ENCODE results near the gene HACL1. TPM values are rescaled to one million over a fixed set of nuclear protein-coding genes. Genes with fewer than 3 reads are reported as not detected.

HACL1 gene
- polyA plus RNA-seq, 1 of the 3 experiments (the other 2 are of a cell fraction): 15.1 TPM

DNA sequence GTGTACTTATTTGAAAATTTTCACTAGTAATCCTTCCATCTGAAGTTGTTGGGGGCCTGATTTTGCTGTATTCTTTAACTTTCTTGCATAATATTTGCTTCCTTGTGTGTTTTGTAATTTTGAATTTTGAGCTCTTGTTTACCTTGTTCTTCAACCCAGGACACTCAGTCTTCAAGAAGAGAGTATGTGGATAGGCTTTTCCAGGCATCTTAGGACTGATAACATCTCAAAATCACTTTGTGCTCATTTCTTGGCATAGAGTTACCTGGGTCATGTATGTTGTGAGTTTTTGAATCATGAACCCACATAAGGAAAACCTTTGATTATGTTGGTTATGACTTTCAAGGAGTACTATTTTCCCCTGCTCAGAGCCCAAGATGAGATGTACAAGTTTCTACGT is 13.6 kb upstream of the HACL1 start:
- POLR2A ChIA-PET: interaction anchor here (1.6 kb wide), 1 partner anchor 13 kb away, joined by 3 read pairs; the partner anchor contains the start of genes BTD and HACL1
- no peak overlapping the region for H3K27ac ChIP-seq (ENCODE audit: low read depth in 2 of 2, low read length in 1 of 2)
- peaks cover 10% of the 10 kb centered on the region for H3F3A ChIP-seq (replicated peaks; ENCODE audit: insufficient read depth)
- no peaks in the 10 kb centered on the region for H3K27me3 ChIP-seq (ENCODE audit: insufficient read depth)
- no peaks in the 10 kb centered on the region for H3K79me2 ChIP-seq (ENCODE audit: insufficient read depth)
- TF ChIP-seq CHD2 (IDR thresholded peaks at IDR 0.05; ENCODE audit: low read length, partially characterized antibody) (no peak), NFIC (IDR thresholded peaks at IDR 0.05; ENCODE audit: borderline replicate concordance) (no peak), RFX5 (IDR thresholded peaks at IDR 0.05; ENCODE audit: low read length) (no peak), TAF1 (IDR thresholded peaks at IDR 0.05; ENCODE audit: borderline replicate concordance, low read depth, low read length) (no peak), RXRA (IDR thresholded peaks at IDR 0.05; ENCODE audit: borderline replicate concordance, low read depth) (no peak), RAD21 (IDR thresholded peaks at IDR 0.05; ENCODE audit: low read length) (no peak), RCOR1 (IDR thresholded peaks at IDR 0.05; ENCODE audit: low read length) (no peak), TCF12 (IDR thresholded peaks at IDR 0.05) (no peak), POLR2AphosphoS5 (IDR thresholded peaks at IDR 0.05; ENCODE audit: low read depth, low read length) (no peak), NRF1 (IDR thresholded peaks at IDR 0.05; ENCODE audit: low read depth, low read length) (no peak)
- TF ChIP-seq, protein P1, sequence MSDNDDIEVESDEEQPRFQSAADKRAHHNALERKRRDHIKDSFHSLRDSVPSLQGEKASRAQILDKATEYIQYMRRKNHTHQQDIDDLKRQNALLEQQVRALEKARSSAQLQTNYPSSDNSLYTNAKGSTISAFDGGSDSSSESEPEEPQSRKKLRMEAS (IDR thresholded peaks at IDR 0.05; ENCODE audit: low read depth): no peak
- H3K9me2 ChIP-seq: no peaks in the 10 kb centered on the region
- H3K4me3 ChIP-seq (ENCODE audit: low read depth in 2 of 2, low read length in 1 of 2): no peak overlapping the region
- H3K9me3 ChIP-seq: no peaks in the 10 kb centered on the region
- H2AFZ ChIP-seq (ENCODE audit: low read depth): no peak overlapping the region
- no peak for DNase-seq
- CTCF ChIA-PET: interaction anchor here (1.3 kb wide), 1 partner anchor 16 kb away, joined by 3 read pairs; no protein-coding TSS in a partner anchor
- no peaks in the 10 kb centered on the region for H3K4me1 ChIP-seq (ENCODE audit: control insufficient read depth in 1 of 2, insufficient read depth in 2 of 2, low read depth in 1 of 2, low read length in 1 of 2)
- WGBS (ENCODE audit: low lambda C conversion rate): 94% methylated on average over 1 of the region's 1 CpG
- no peak overlapping the region for H3K4me2 ChIP-seq
- no peaks in the 10 kb centered on the region for H4K20me1 ChIP-seq (ENCODE audit: insufficient read depth)
- peaks cover 0 to 4% of the 10 kb centered on the region in 2 experiments for H3K36me3 ChIP-seq (replicated peaks in 1 of 2; ENCODE audit: control insufficient read depth in 1 of 2, insufficient read depth in 2 of 2, low read length in 1 of 2)
- no peak overlapping the region for H3K9ac ChIP-seq

DNA sequence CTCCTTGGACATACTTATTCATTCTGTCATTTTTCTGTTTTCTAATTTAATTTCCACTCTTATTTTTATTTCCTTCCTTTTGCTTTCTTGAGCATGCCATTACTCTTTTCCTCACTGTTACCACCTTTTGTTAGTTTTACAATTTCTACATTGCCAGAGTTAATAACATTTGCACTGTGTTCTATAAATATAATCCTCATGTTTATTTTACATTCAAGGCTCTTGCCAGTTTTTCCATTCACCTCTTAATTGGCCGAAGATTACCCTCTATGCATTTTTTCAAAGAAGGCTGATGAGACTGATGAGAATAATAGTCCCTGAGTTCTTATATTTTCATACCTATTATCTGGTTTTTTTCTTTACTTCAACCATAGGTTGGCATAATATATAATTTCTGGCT is 10.6 kb upstream of the HACL1 start:
- no peak for TF ChIP-seq RCOR1 (IDR thresholded peaks at IDR 0.05; ENCODE audit: low read length)
- no peak for TF ChIP-seq SMC3 (IDR thresholded peaks at IDR 0.05; ENCODE audit: low read depth, low read length)
- TF ChIP-seq FOXM1 (IDR thresholded peaks at IDR 0.05; ENCODE audit: low read depth): no peak
- TF ChIP-seq RFX5 (IDR thresholded peaks at IDR 0.05; ENCODE audit: low read length): no peak
- no peak for TF ChIP-seq RAD21 (IDR thresholded peaks at IDR 0.05; ENCODE audit: low read length)
- TF ChIP-seq MXI1 (IDR thresholded peaks at IDR 0.05; ENCODE audit: low read depth, low read length): no peak
- no peak for TF ChIP-seq CHD2 (IDR thresholded peaks at IDR 0.05; ENCODE audit: low read length, partially characterized antibody)
- no peak for TF ChIP-seq GATA2 (CRISPR knock-in tag; IDR thresholded peaks at IDR 0.05)
- TF ChIP-seq EZH2phosphoT487 (IDR thresholded peaks at IDR 0.05; ENCODE audit: borderline replicate concordance, low read depth): no peak
- TF ChIP-seq, protein P2, sequence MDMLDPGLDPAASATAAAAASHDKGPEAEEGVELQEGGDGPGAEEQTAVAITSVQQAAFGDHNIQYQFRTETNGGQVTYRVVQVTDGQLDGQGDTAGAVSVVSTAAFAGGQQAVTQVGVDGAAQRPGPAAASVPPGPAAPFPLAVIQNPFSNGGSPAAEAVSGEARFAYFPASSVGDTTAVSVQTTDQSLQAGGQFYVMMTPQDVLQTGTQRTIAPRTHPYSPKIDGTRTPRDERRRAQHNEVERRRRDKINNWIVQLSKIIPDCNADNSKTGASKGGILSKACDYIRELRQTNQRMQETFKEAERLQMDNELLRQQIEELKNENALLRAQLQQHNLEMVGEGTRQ (IDR thresholded peaks at IDR 0.05; ENCODE audit: borderline replicate concordance, low read depth, low read length): no peak
- TF ChIP-seq NFIC (IDR thresholded peaks at IDR 0.05; ENCODE audit: borderline replicate concordance): no peak
- no peak for TF ChIP-seq NRF1 (IDR thresholded peaks at IDR 0.05; ENCODE audit: low read depth, low read length)
- no peak for TF ChIP-seq MEF2A (IDR thresholded peaks at IDR 0.05; ENCODE audit: borderline replicate concordance, low read depth)
- TF ChIP-seq GABPA (IDR thresholded peaks at IDR 0.05; ENCODE audit: low read depth): no peak
- no peak for TF ChIP-seq TEAD4 (IDR thresholded peaks at IDR 0.05; ENCODE audit: borderline replicate concordance, insufficient read depth)
- TF ChIP-seq, protein P3, sequence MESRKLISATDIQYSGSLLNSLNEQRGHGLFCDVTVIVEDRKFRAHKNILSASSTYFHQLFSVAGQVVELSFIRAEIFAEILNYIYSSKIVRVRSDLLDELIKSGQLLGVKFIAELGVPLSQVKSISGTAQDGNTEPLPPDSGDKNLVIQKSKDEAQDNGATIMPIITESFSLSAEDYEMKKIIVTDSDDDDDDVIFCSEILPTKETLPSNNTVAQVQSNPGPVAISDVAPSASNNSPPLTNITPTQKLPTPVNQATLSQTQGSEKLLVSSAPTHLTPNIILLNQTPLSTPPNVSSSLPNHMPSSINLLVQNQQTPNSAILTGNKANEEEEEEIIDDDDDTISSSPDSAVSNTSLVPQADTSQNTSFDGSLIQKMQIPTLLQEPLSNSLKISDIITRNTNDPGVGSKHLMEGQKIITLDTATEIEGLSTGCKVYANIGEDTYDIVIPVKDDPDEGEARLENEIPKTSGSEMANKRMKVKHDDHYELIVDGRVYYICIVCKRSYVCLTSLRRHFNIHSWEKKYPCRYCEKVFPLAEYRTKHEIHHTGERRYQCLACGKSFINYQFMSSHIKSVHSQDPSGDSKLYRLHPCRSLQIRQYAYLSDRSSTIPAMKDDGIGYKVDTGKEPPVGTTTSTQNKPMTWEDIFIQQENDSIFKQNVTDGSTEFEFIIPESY (IDR thresholded peaks at IDR 0.05; ENCODE audit: borderline replicate concordance, low read depth): no peak
- TF ChIP-seq ELF1 (IDR thresholded peaks at IDR 0.05): no peak
- WGBS (ENCODE audit: low lambda C conversion rate): 93% methylated on average over 1 of the region's 1 CpG
- Histone ChIP-seq H3F3A (replicated peaks; ENCODE audit: insufficient read depth) (peaks cover 14% of the 10 kb centered on the region), H3K9me3 (no peaks in the 10 kb centered on the region), H3K4me3 (ENCODE audit: low read depth in 2 of 2, low read length in 1 of 2) (no peak overlapping the region), H4K20me1 (ENCODE audit: insufficient read depth) (no peaks in the 10 kb centered on the region), H3K9me2 (no peaks in the 10 kb centered on the region), H3K9ac (no peak overlapping the region), H3K4me2 (no peak overlapping the region), H3K27me3 (ENCODE audit: insufficient read depth) (no peaks in the 10 kb centered on the region), H3K27ac (ENCODE audit: low read depth in 2 of 2, low read length in 1 of 2) (no peak overlapping the region), H3K36me3 (replicated peaks in 1 of 2; ENCODE audit: control insufficient read depth in 1 of 2, insufficient read depth in 2 of 2, low read length in 1 of 2) (no peaks in the 10 kb centered on the region), H3K79me2 (ENCODE audit: insufficient read depth) (no peaks in the 10 kb centered on the region), H3K4me1 (ENCODE audit: control insufficient read depth in 1 of 2, insufficient read depth in 2 of 2, low read depth in 1 of 2, low read length in 1 of 2) (no peaks in the 10 kb centered on the region; a peak in 1 of 4 replicates), H2AFZ (ENCODE audit: low read depth) (no peak overlapping the region)
- CTCF ChIA-PET: interaction anchor here (2.2 kb wide), 1 partner anchor 19 kb away, joined by 5 read pairs; no protein-coding TSS in a partner anchor
- POLR2A ChIA-PET: no interaction called here
- no peak for DNase-seq
